ENCODE results near the gene GLT8D2.

DNA sequence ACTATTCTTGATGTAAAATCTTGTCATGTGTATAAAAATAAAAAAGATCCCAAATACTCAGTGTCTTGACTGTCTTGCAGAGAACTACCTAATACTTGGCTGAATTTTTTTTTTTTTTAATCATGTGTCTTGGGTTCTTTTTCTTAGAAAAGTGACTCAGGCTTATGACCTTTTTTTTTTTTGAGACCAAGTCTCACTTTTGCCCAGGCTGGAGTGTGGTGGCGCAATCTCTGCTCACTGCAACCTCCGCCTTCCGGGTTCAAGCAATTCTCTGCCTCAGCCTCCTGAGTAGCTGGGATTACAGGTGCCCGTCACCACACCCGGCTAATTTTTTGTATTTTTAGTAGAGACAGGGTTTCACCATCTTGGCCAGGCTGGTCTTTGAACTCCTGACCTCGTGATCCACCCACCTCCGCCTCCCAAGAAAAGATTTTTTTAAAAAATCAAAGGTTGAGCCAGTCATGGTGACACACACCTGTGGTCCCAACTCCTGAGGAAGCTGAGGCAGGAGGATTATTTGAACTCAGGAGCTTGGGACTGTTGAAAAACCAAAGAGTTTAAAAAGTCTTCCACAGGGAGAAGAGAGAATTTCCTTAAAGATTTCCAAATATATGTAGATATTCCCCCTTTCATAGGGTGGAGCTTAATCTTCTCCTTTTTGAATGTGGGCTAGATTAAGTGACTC, 102.0 kb downstream of the GLT8D2 start:
- TF ChIP-seq, protein P1, sequence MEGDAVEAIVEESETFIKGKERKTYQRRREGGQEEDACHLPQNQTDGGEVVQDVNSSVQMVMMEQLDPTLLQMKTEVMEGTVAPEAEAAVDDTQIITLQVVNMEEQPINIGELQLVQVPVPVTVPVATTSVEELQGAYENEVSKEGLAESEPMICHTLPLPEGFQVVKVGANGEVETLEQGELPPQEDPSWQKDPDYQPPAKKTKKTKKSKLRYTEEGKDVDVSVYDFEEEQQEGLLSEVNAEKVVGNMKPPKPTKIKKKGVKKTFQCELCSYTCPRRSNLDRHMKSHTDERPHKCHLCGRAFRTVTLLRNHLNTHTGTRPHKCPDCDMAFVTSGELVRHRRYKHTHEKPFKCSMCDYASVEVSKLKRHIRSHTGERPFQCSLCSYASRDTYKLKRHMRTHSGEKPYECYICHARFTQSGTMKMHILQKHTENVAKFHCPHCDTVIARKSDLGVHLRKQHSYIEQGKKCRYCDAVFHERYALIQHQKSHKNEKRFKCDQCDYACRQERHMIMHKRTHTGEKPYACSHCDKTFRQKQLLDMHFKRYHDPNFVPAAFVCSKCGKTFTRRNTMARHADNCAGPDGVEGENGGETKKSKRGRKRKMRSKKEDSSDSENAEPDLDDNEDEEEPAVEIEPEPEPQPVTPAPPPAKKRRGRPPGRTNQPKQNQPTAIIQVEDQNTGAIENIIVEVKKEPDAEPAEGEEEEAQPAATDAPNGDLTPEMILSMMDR (IDR thresholded peaks at IDR 0.05), result no peak
- TF ChIP-seq POLR2A (IDR thresholded peaks at IDR 0.05), result no peak

All from testis (tissue), 2 donors.